ENCODE measurements around the gene LDLR.

Gene LDLR

DNA sequence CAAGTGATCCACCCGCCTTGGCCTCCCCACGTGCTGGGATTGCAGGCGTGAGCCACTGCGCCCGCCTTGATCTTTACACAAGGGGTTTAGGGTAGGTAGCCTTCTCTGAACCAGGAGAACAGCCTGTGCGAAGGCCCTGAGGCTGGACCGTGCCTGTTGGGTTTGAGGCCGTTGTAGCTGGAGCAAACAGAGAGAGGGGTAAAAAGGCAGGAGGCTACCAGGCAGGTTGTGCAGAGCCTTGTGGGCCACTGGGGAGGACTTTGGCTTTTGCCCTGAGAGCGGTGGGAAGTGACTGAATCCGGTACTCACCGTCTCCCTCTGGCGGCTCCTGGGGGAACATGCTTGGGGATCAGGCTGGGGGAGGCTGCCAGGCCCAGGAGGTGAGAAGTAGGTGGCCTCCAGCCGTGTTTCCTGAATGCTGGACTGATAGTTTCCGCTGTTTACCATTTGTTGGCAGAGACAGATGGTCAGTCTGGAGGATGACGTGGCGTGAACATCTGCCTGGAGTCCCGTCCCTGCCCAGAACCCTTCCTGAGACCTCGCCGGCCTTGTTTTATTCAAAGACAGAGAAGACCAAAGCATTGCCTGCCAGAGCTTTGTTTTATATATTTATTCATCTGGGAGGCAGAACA lies 41.7 kb downstream of the LDLR start:
- peaks cover 3% of the 10 kb centered on the region; the same call in 1 of the 2 replicates for H3K79me2 ChIP-seq (ENCODE audit: insufficient read depth, low read length)
- H3K4me2 ChIP-seq (ENCODE audit: low read depth, low read length, poor library complexity, severe bottlenecking): no peak overlapping the region
- H4K20me1 ChIP-seq (ENCODE audit: insufficient read depth, low read length, poor library complexity, severe bottlenecking): peaks cover 48% of the 10 kb centered on the region
- H3K36me3 ChIP-seq (ENCODE audit: insufficient read depth, low read length): peaks cover 73% of the 10 kb centered on the region
- no peaks in the 10 kb centered on the region for H3K27me3 ChIP-seq (ENCODE audit: insufficient read depth, low read length, poor library complexity, severe bottlenecking)
- H3F3A ChIP-seq (ENCODE audit: low read depth): peaks cover 5% of the 10 kb centered on the region; the same call in 1 of the 2 replicates
- H3K4me3 ChIP-seq (ENCODE audit: low read length, poor library complexity, severe bottlenecking): no peak overlapping the region
- H2AFZ ChIP-seq (ENCODE audit: low read length): no peak overlapping the region
- H3K9ac ChIP-seq (ENCODE audit: low read depth, low read length, poor library complexity, severe bottlenecking): no peak overlapping the region
- H3K9me2 ChIP-seq (replicated peaks; ENCODE audit: low read depth, low read length): no peaks in the 10 kb centered on the region
- no peaks in the 10 kb centered on the region for H3K9me3 ChIP-seq (ENCODE audit: insufficient read depth, low read depth, low read length)
- TF ChIP-seq EZH2phosphoT487 (IDR thresholded peaks at IDR 0.05; ENCODE audit: borderline replicate concordance): no peak
- TF ChIP-seq, protein P1, sequence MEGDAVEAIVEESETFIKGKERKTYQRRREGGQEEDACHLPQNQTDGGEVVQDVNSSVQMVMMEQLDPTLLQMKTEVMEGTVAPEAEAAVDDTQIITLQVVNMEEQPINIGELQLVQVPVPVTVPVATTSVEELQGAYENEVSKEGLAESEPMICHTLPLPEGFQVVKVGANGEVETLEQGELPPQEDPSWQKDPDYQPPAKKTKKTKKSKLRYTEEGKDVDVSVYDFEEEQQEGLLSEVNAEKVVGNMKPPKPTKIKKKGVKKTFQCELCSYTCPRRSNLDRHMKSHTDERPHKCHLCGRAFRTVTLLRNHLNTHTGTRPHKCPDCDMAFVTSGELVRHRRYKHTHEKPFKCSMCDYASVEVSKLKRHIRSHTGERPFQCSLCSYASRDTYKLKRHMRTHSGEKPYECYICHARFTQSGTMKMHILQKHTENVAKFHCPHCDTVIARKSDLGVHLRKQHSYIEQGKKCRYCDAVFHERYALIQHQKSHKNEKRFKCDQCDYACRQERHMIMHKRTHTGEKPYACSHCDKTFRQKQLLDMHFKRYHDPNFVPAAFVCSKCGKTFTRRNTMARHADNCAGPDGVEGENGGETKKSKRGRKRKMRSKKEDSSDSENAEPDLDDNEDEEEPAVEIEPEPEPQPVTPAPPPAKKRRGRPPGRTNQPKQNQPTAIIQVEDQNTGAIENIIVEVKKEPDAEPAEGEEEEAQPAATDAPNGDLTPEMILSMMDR (conservative IDR thresholded peaks at IDR 0.05; ENCODE audit: low read length): peak; percentile 66
- H3K4me1 ChIP-seq (ENCODE audit: insufficient read depth, low read length, poor library complexity, severe bottlenecking): no peaks in the 10 kb centered on the region

DNA sequence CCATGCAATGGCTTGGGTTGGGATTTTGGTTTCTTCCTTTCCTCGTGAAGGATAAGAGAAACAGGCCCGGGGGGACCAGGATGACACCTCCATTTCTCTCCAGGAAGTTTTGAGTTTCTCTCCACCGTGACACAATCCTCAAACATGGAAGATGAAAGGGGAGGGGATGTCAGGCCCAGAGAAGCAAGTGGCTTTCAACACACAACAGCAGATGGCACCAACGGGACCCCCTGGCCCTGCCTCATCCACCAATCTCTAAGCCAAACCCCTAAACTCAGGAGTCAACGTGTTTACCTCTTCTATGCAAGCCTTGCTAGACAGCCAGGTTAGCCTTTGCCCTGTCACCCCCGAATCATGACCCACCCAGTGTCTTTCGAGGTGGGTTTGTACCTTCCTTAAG lies 42.2 kb downstream of the LDLR start:
- peaks cover 5% of the 10 kb centered on the region; the same call in 1 of the 2 replicates for H3F3A ChIP-seq (ENCODE audit: low read depth)
- H3K9ac ChIP-seq (ENCODE audit: low read depth, low read length, poor library complexity, severe bottlenecking): no peak overlapping the region
- peaks cover 3% of the 10 kb centered on the region; the same call in 1 of the 2 replicates for H3K79me2 ChIP-seq (ENCODE audit: insufficient read depth, low read length)
- H3K27me3 ChIP-seq (ENCODE audit: insufficient read depth, low read length, poor library complexity, severe bottlenecking): no peaks in the 10 kb centered on the region
- H3K9me3 ChIP-seq (ENCODE audit: insufficient read depth, low read depth, low read length): no peaks in the 10 kb centered on the region
- H3K36me3 ChIP-seq (ENCODE audit: insufficient read depth, low read length): peaks cover 68% of the 10 kb centered on the region
- no peak overlapping the region for H3K4me3 ChIP-seq (ENCODE audit: low read length, poor library complexity, severe bottlenecking)
- H3K4me1 ChIP-seq (ENCODE audit: insufficient read depth, low read length, poor library complexity, severe bottlenecking): no peaks in the 10 kb centered on the region
- no peak overlapping the region for H2AFZ ChIP-seq (ENCODE audit: low read length)
- H3K9me2 ChIP-seq (replicated peaks; ENCODE audit: low read depth, low read length): no peaks in the 10 kb centered on the region
- TF ChIP-seq EZH2phosphoT487 (IDR thresholded peaks at IDR 0.05; ENCODE audit: borderline replicate concordance): no peak
- TF ChIP-seq, protein P1 (conservative IDR thresholded peaks at IDR 0.05; ENCODE audit: low read length): no peak
- no peak overlapping the region for H3K4me2 ChIP-seq (ENCODE audit: low read depth, low read length, poor library complexity, severe bottlenecking)
- peaks cover 44% of the 10 kb centered on the region for H4K20me1 ChIP-seq (ENCODE audit: insufficient read depth, low read length, poor library complexity, severe bottlenecking)

DNA sequence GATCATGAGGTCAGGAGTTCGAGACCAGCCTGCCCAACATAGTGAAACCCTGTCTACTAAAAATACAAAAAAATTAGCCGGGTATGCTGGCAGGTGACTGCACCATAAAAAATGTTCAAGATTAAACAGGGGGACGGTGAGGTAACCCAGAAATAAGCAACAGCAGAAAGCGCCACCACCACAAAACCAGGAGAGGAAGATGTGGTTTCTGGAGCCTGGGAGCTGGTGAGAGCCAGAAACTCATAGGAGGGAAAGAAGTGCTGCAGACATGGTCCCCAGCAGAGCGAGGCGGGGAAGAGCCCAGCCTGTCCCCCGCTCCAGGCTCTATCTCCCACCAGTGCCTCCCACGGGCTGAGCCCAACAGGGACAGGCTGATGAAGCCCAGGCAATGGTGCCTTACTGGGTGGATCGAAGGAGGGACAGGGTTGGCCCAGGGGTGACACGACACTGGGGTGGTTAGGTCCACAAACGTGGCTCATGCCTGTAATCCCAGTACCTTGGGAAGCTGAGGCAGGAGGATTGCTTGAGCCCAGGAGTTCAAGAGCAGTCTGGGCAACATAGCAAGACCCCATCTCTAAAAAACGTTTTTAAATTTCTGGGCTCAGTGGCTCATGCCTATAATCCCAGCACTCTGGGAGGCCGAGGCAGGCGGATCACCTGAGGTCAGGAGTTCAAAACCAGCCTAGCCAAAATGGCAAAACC lies 47.3 kb downstream of the LDLR start:
- Histone ChIP-seq H3K36me3 (ENCODE audit: insufficient read depth, low read length) (peaks cover 19% of the 10 kb centered on the region), H3K4me2 (ENCODE audit: low read depth, low read length, poor library complexity, severe bottlenecking) (no peak overlapping the region), H3K9ac (ENCODE audit: low read depth, low read length, poor library complexity, severe bottlenecking) (no peak overlapping the region), H3K79me2 (ENCODE audit: insufficient read depth, low read length) (no peaks in the 10 kb centered on the region), H4K20me1 (ENCODE audit: insufficient read depth, low read length, poor library complexity, severe bottlenecking) (peaks cover 4% of the 10 kb centered on the region), H2AFZ (ENCODE audit: low read length) (no peak overlapping the region), H3K9me3 (ENCODE audit: insufficient read depth, low read depth, low read length) (no peaks in the 10 kb centered on the region), H3F3A (ENCODE audit: low read depth) (peaks cover 5% of the 10 kb centered on the region; the same call in 1 of the 2 replicates), H3K27me3 (ENCODE audit: insufficient read depth, low read length, poor library complexity, severe bottlenecking) (no peaks in the 10 kb centered on the region), H3K9me2 (replicated peaks; ENCODE audit: low read depth, low read length) (no peaks in the 10 kb centered on the region), H3K4me3 (ENCODE audit: low read length, poor library complexity, severe bottlenecking) (no peak overlapping the region), H3K4me1 (ENCODE audit: insufficient read depth, low read length, poor library complexity, severe bottlenecking) (no peaks in the 10 kb centered on the region)
- TF ChIP-seq, protein P1 (conservative IDR thresholded peaks at IDR 0.05; ENCODE audit: low read length): no peak
- no peak for TF ChIP-seq EZH2phosphoT487 (IDR thresholded peaks at IDR 0.05; ENCODE audit: borderline replicate concordance)
